NB4 (cell line): ENCODE results near the gene ATP1A4.

Experiments used
- DNase-seq: peaks from one replicate; pipeline ENCODE4 v3.0.0; 2010; ENCODE audit warnings: low read depth
- H3K4me3 ChIP-seq: one replicate; pipeline ENCODE4 v1.5.1; 2011; ENCODE audit warnings: mild to moderate bottlenecking, low read depth, low read length, moderate library complexity
- MYC ChIP-seq: IDR thresholded peaks from 2 replicates; pipeline ENCODE4 v1.6.1; 2011; ENCODE audit warnings: low read depth, low read length
- POLR2A ChIP-seq: IDR thresholded peaks from 2 replicates; pipeline ENCODE4 v1.6.1; 2011; ENCODE audit warnings: mild to moderate bottlenecking; ENCODE audit not compliant: insufficient read length; ENCODE audit errors: extremely low read depth
- TF ChIP-seq, protein P1 (sequence below): IDR thresholded peaks from one replicate; pipeline ENCODE4 v1.5.1; 2012; ENCODE audit warnings: low read depth, low read length
- TF ChIP-seq, protein P2 (sequence below): IDR thresholded peaks from 2 replicates; pipeline ENCODE4 v1.6.1; 2011; ENCODE audit warnings: low read depth, low read length

Gene ATP1A4

DNA sequence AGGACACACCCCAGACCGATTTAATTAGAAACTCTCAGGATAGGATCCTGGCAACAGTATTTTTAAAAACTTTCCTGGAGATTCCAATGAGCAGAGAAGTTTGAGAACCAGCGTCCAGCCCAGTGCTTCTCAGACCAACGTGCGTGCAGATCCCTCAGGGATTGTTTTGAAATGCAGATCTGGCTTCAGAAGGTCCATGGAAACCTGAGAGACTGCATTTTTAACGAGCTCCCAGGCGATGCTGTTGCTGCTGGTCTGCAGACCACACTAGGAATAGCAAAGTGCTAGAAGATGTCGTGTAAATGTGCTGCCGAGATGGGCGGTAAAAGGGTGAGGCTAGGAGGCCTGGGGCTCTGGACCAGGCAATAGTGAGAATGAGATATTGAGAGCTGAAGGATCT lies 20.6 kb downstream of the ATP1A4 start:
- H3K4me3 ChIP-seq, result no peak overlapping the region
- no peak for DNase-seq
- TF ChIP-seq, protein P1, sequence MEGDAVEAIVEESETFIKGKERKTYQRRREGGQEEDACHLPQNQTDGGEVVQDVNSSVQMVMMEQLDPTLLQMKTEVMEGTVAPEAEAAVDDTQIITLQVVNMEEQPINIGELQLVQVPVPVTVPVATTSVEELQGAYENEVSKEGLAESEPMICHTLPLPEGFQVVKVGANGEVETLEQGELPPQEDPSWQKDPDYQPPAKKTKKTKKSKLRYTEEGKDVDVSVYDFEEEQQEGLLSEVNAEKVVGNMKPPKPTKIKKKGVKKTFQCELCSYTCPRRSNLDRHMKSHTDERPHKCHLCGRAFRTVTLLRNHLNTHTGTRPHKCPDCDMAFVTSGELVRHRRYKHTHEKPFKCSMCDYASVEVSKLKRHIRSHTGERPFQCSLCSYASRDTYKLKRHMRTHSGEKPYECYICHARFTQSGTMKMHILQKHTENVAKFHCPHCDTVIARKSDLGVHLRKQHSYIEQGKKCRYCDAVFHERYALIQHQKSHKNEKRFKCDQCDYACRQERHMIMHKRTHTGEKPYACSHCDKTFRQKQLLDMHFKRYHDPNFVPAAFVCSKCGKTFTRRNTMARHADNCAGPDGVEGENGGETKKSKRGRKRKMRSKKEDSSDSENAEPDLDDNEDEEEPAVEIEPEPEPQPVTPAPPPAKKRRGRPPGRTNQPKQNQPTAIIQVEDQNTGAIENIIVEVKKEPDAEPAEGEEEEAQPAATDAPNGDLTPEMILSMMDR, result no peak
- TF ChIP-seq, protein P2, sequence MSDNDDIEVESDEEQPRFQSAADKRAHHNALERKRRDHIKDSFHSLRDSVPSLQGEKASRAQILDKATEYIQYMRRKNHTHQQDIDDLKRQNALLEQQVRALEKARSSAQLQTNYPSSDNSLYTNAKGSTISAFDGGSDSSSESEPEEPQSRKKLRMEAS, result no peak

DNA sequence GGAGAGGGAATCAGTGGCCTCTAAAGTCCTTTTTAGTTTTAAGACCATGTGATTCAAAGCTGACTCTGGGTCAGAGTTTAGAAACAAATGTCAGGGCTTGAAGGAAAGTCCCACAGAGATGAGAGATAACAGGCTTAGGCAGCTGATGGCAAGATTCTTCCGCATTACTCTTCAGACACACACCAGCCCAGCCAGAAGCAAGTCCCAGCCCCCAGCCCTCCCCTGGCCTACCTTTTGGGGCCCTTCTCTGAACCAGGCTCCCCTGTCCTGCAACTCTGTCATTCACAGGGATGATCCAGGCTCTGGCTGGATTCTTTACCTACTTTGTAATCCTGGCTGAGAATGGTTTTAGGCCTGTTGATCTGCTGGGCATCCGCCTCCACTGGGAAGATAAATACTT lies 25.8 kb downstream of the ATP1A4 start:
- no peak for TF ChIP-seq POLR2A
- TF ChIP-seq MYC, result no peak
- TF ChIP-seq, protein P1, result no peak
- TF ChIP-seq, protein P2, result no peak
- no peak for DNase-seq
- no peak overlapping the region for H3K4me3 ChIP-seq

DNA sequence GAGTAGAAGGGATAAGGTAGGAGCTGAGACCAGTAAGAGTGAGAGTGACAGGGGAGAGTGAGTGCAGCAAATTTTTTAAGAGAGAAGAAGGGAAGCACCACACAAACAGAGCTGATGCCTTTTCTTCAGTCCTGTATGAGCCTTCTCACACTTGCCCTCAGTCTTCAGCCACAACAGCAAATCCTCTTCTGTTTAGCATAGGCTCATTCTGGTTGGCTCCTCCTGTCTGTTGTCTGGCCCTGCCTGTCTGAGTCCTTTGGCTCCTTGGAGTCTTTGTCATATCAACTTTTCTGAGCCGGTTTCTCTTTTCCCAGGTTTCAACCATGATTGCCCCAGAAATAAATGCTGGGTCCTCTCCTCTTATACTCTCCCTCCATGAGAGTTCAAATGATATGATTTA lies 26.3 kb downstream of the ATP1A4 start:
- no peak overlapping the region for H3K4me3 ChIP-seq
- DNase-seq, result no peak
- TF ChIP-seq, protein P1, result no peak
- no peak for TF ChIP-seq POLR2A
- TF ChIP-seq, protein P2, result no peak
- no peak for TF ChIP-seq MYC

DNA sequence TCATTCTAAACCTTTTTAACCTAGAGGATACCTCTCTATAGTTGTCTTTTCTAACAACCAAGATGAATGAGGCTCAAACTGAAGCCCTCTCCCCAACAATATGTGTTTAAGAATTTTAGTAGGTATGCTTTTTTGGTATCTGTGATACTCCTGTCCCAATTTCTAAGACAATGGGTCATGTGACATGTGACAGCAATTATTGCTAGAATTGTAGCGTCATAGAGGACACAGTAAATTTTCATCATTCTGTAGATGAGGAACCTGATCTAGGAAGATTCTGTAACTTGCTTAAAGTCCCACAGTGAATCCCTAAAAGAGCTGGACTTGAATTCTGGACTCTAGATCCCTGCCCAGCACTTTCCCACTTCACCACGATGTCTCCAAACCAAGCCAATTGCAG lies 27.3 kb downstream of the ATP1A4 start:
- TF ChIP-seq MYC (no peak), POLR2A (no peak)
- TF ChIP-seq, protein P1, result no peak
- TF ChIP-seq, protein P2, result no peak

DNA sequence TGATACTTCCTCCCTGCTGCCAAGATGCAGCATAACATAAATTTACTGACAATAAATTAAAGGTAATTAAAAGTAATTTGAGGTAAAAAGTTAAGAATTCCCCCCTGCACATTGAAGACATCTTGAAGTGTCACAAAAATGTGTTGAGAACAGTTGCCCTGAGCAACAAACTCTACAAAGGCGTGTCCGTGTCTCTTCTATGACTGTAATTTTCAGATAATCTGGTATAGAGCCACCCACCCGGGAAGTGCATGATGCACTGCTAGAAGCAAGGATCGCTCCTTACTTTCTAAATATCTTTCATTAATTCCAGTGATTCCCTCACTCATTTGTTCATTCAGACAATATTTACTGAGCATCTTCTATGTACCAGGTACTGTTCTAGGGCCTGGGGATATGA lies 27.9 kb downstream of the ATP1A4 start:
- TF ChIP-seq MYC, result no peak
- TF ChIP-seq POLR2A, result no peak
- TF ChIP-seq, protein P2, result no peak
- TF ChIP-seq, protein P1, result no peak
- H3K4me3 ChIP-seq, result no peak overlapping the region
- no peak for DNase-seq

More for the DNA sequence above, 27.3 kb downstream of the ATP1A4 start:
- no peak for DNase-seq
- no peak overlapping the region for H3K4me3 ChIP-seq

DNA sequence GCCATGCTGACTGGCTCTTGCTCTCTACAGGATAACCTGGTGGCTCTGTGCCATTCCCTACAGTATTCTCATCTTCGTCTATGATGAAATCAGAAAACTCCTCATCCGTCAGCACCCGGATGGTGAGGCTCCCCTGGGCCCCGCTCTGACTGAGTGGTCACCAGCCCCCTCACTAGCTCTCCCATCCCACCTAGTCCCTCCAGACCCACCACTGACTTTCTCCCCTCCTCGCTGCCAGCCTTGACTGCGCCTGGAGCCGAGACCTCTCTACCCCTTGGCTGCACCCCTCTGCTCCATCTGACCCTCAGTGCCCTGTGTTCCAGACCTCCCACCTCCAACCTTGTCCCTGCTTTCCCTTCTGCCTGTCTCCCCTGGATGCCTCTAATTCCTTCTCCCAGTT lies 34.8 kb downstream of the ATP1A4 start:
- TF ChIP-seq, protein P1, result no peak
- TF ChIP-seq, protein P2, result no peak
- TF ChIP-seq POLR2A, result no peak
- no peak for TF ChIP-seq MYC
- no peak overlapping the region for H3K4me3 ChIP-seq
- no peak for DNase-seq
